Testis (tissue), 3 donors: Measurements from ENCODE around the gene ACP1. TPM values are rescaled to one million over a fixed set of nuclear protein-coding genes. Genes with fewer than 3 reads are reported as not detected.

Source experiments
- DNase-seq: peaks from one replicate; pipeline ENCODE4 v3.0.0-alpha.2; 2019
- H3K27ac ChIP-seq, 2 donors: fragments of 200-600 bp; sonication (generic); one replicate each; pipeline ENCODE4 v1.5.1; 2019
- H3K27me3 ChIP-seq: fragments of 200-600 bp; sonication (generic); one replicate; pipeline ENCODE4 v1.5.1; 2019
- H3K36me3 ChIP-seq: fragments of 200-600 bp; sonication (generic); one replicate; pipeline ENCODE4 v1.5.1; 2017; ENCODE audit warnings: low read depth; ENCODE audit errors: missing control alignments
- H3K4me1 ChIP-seq: fragments of 200-600 bp; sonication (generic); one replicate; pipeline ENCODE4 v1.5.1; 2019
- H3K4me3 ChIP-seq, 2 donors: fragments of 200-600 bp; sonication (generic); one replicate each; pipeline ENCODE4 v1.5.1; 2017 to 2019
- H3K9me3 ChIP-seq: fragments of 200-600 bp; sonication (generic); one replicate; pipeline ENCODE4 v1.5.1; 2017
- POLR2A ChIP-seq: fragments of 450-650 bp; IDR thresholded peaks from one replicate; pipeline ENCODE4 v1.6.1; 2017; ENCODE audit warnings: antibody characterized with exemption, mild to moderate bottlenecking, moderate library complexity
- WGBS, 2 donors: methylation state at CpG; one replicate each; pipeline ENCODE4 v1.1.5; 2018; 5-methylcytosine and 5-hydroxymethylcytosine counted together
- intact Hi-C: fragments of 100-400 bp; cut with DNase I; formaldehyde crosslinking; loops from one replicate; pipeline ENCODE4 v1.15.1; 2023; ENCODE audit warnings: low total_unique reads
- polyA plus RNA-seq: library from polyadenylated mRNA; stranded (reverse); fragments of 350-450 nt; fragmentation: Illumina TruSeq; extraction: RNeasy Lipid Tissue Mini Kit (QIAGEN cat#74804); gene quantifications from one replicate; pipeline ENCODE4 v1.2.3, GENCODE V29; 2014; ENCODE audit warnings: low read depth, low replicate concordance; ENCODE audit not compliant: insufficient read depth
- total RNA-seq, 2 donors: library from RNA; depleted of rRNA; stranded (reverse); fragments of >200 nt; gene quantifications; one replicate each; pipeline ENCODE4 v1.2.3, GENCODE V29; 2016
- TF ChIP-seq, protein P1 (sequence below), 3 experiments: fragments of 450-650 bp in 2 of 3; fragments of 200-600 bp in 1 of 3; sonication (generic) in 1 of 3; IDR thresholded peaks; one replicate each; pipeline ENCODE4 v1.5.1; 2016 to 2019; ENCODE audit warnings: antibody characterized with exemption in 3 of 3, mild to moderate bottlenecking in 2 of 3, moderate library complexity in 1 of 3

The ACP1 gene
- total and polyA plus RNA-seq, 3 donors from 2014 or later = 117 to 136 (median 135) TPM

DNA sequence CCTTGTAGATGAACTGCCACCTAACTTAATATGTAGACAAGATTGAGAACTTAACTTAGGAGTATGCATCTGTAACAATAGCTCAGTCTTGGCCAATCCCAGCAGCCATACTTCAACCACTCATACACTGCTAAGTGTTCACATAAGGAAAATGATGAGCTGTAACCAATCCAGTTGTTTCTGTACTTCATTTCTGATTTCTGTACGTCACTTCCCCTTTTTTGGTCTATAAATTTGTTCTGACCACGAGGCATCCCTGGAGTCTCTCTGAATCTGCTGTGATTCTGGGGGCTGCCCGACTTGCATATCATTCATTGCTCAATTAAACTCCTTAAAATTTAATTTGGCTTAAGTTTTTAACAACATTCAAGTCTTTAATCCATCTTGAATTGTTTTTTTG, 7.3 kb upstream of the ACP1 start:
- no peaks in the 10 kb centered on the region for H3K36me3 ChIP-seq
- no peaks in the 10 kb centered on the region for H3K9me3 ChIP-seq
- intact Hi-C loops = no loop called here
- TF ChIP-seq, protein P1, sequence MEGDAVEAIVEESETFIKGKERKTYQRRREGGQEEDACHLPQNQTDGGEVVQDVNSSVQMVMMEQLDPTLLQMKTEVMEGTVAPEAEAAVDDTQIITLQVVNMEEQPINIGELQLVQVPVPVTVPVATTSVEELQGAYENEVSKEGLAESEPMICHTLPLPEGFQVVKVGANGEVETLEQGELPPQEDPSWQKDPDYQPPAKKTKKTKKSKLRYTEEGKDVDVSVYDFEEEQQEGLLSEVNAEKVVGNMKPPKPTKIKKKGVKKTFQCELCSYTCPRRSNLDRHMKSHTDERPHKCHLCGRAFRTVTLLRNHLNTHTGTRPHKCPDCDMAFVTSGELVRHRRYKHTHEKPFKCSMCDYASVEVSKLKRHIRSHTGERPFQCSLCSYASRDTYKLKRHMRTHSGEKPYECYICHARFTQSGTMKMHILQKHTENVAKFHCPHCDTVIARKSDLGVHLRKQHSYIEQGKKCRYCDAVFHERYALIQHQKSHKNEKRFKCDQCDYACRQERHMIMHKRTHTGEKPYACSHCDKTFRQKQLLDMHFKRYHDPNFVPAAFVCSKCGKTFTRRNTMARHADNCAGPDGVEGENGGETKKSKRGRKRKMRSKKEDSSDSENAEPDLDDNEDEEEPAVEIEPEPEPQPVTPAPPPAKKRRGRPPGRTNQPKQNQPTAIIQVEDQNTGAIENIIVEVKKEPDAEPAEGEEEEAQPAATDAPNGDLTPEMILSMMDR (IDR thresholded peaks at IDR 0.05) = no peak
- TF ChIP-seq POLR2A = no peak
- WGBS, 2 donors = 92 to 93% methylated on average over 3 of the region's 3 CpGs
- H3K4me1 ChIP-seq = no peaks in the 10 kb centered on the region
- no peak for DNase-seq
- no peak overlapping the region for H3K4me3 ChIP-seq
- H3K27me3 ChIP-seq = no peaks in the 10 kb centered on the region
- no peak overlapping the region for H3K27ac ChIP-seq

DNA sequence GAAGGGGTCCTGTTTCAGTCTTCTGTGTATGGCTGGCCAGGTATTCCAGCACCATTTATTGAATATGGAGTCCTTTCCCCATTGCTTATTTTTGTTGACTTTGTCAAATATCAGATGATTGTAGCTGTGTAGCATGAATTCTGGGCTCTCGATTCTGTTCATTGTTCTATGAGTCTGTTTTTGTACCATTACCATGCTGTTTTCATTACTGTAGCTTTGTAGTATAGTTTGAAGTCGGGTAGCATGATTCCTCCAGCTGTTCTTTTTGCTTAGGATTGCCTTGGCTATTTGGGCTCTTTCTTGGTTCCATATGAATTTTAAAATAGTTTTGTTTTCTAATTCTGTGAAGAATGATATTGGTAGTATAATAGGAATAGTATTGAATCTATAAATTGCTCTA, 6.9 kb upstream of the ACP1 start:
- no peak for DNase-seq
- Histone ChIP-seq H3K4me3 (no peak overlapping the region), H3K27ac (no peak overlapping the region), H3K4me1 (no peaks in the 10 kb centered on the region), H3K36me3 (no peaks in the 10 kb centered on the region), H3K9me3 (no peaks in the 10 kb centered on the region), H3K27me3 (no peaks in the 10 kb centered on the region)
- intact Hi-C loops = no loop called here
- WGBS, 2 donors = 98% methylated on average over 2 of the region's 2 CpGs
- no peak for TF ChIP-seq POLR2A
- TF ChIP-seq, protein P1 (IDR thresholded peaks at IDR 0.05) = no peak

DNA sequence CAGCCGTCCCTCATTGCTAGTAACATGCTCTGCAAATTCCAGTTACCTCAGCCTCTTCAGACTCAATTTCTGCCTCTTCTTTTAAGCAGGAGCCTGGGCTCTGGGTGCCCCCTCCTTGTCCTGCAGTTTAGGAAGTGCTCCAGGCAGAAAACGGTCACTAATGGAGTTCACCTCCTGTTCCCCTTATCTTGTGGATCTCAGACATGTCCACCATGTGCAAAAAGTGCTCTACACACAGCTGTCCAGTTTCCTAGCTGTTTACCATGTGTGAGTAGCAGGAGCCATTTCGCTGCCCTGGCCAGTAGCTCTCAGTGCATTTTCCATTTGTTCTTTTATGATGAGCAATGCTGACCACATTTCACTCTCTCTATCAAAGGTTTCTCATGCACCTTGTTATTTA, 5.8 kb upstream of the ACP1 start:
- no peaks in the 10 kb centered on the region for H3K9me3 ChIP-seq
- DNase-seq = no peak
- H3K27me3 ChIP-seq = no peaks in the 10 kb centered on the region
- H3K4me3 ChIP-seq = no peak overlapping the region
- intact Hi-C loops = no loop called here
- 98% methylated on average over 3 of the region's 3 CpGs for WGBS, 2 donors
- H3K27ac ChIP-seq = no peak overlapping the region
- H3K4me1 ChIP-seq = no peaks in the 10 kb centered on the region
- no peaks in the 10 kb centered on the region for H3K36me3 ChIP-seq
- TF ChIP-seq POLR2A = no peak
- TF ChIP-seq, protein P1 (IDR thresholded peaks at IDR 0.05) = no peak

DNA sequence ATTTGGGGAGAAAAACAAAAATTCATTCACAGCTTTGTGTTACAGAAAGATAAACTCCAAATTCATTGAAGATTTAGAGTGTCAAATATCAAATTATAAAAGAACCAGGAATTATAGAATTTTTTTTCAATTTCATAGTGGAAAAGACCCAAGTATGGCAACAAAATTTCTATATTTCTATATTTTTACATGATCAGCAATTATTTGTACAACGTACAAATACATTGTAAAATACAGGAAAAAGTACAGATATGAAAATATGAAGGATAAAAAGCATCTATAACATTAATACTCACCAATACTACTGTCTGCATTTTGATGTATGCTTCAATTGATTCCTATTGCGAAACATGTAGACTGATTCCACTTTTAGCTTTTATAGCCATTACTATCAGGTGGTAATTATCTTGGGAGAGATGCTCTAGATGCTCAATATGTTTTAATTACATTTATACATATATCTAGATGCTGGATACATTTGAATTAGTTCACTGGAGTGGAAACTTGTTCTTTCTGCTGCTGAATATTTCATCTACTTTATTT, 4.9 kb upstream of the ACP1 start:
- Histone ChIP-seq H3K27me3 (no peaks in the 10 kb centered on the region), H3K27ac (no peak overlapping the region), H3K4me3 (no peak overlapping the region), H3K36me3 (no peaks in the 10 kb centered on the region), H3K4me1 (no peaks in the 10 kb centered on the region), H3K9me3 (no peaks in the 10 kb centered on the region)
- no peak for TF ChIP-seq POLR2A
- TF ChIP-seq, protein P1 (IDR thresholded peaks at IDR 0.05) = no peak
- 94% methylated on average over 2 of the region's 2 CpGs for WGBS, 2 donors
- no peak for DNase-seq
- intact Hi-C loops = no loop called here

DNA sequence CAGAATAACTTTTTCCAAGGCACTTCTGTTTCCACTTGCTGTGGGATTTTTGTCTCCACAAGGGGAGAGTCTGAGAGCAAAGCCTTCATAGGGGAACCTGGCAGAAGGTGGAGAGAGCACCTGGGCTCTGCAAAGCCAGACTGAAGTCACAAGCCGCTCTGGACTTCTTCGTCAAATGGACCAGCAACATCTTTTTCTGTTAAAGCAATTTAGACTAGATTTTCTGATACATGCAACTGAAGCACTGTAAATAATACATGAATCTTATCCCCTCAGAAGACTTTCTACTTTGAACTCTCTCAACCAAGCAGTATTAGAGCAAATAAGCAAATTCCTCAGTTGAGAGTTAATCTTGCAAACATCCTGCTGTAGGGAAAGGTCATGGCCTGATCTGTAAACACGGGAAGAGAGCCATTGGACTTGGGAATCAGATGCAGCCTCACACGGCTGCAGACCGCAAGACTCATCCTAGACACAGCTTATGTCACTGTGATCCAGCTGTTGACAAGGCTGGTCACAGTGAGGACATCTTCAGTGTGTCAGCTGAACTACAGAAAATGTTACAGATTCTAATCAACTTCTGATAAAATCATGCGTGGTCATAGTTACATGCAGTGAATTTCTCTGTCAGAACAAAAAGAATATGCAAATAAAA, 4.1 kb upstream of the ACP1 start:
- Histone ChIP-seq H3K27me3 (no peaks in the 10 kb centered on the region), H3K36me3 (no peaks in the 10 kb centered on the region), H3K27ac (no peak overlapping the region), H3K9me3 (no peaks in the 10 kb centered on the region), H3K4me3 (no peak overlapping the region), H3K4me1 (peaks cover 2% of the 10 kb centered on the region)
- DNase-seq = no peak
- WGBS, 2 donors = 58 to 77% methylated on average over 6 of the region's 6 CpGs
- no peak for TF ChIP-seq POLR2A
- TF ChIP-seq, protein P1 (IDR thresholded peaks at IDR 0.05) = no peak
- intact Hi-C loops = no loop called here
